ENCODE measurements around the gene SH3D21.

Gene SH3D21

DNA sequence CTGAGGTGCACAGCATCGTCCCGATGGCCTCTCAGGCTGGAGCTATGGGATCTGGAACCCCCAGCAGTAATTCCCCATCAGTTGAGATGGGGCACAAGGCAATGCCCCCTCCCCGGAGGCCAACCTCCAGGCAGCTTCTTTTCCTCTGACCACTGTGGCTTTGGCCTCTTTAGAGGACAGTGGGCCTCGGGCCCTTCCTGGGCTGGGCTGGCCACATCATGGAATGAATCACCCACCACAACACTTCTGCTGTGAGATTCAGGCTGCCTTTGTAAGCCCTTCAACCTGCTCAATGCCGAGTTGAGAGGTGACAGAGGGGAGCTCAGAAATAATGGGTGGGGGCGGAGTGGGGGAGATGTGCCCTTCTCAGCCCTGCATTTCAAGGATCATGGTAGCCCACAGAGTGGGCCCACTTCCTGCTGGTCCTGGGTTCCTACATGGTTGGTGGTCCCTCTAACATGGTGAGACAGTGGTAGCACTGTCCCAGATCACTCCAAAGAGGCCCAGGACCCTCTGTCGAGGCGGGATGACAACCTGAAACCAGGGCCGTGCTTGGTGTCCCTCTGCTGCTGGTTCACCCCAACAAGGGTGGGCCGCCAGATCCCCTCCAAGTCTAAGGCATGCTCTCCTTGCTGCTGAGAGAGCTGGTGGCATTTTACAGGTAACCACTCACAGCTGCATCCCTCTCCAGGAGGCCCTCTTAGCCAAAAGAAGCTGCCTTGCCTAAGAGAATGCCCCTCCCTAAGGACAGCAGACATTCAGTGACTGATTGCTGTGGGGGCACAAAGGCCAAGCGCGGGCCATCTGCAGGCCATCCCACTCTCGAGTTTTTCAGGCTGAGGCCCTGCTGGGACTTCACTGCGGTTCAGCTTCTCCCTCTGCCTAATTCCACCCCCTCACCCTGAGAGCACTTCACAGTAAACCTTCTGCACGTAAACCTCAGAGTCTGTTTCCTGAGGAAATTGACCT lies 47.0 kb downstream of the SH3D21 start:
- TF ChIP-seq, protein P1, sequence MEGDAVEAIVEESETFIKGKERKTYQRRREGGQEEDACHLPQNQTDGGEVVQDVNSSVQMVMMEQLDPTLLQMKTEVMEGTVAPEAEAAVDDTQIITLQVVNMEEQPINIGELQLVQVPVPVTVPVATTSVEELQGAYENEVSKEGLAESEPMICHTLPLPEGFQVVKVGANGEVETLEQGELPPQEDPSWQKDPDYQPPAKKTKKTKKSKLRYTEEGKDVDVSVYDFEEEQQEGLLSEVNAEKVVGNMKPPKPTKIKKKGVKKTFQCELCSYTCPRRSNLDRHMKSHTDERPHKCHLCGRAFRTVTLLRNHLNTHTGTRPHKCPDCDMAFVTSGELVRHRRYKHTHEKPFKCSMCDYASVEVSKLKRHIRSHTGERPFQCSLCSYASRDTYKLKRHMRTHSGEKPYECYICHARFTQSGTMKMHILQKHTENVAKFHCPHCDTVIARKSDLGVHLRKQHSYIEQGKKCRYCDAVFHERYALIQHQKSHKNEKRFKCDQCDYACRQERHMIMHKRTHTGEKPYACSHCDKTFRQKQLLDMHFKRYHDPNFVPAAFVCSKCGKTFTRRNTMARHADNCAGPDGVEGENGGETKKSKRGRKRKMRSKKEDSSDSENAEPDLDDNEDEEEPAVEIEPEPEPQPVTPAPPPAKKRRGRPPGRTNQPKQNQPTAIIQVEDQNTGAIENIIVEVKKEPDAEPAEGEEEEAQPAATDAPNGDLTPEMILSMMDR (IDR thresholded peaks at IDR 0.05; ENCODE audit: insufficient read depth, low read depth, low read length, missing control alignments): no peak
- no peak overlapping the region for H3K4me3 ChIP-seq (ENCODE audit: low read length)
- DNase-seq (ENCODE audit: low read depth): peak; percentile 54

DNA sequence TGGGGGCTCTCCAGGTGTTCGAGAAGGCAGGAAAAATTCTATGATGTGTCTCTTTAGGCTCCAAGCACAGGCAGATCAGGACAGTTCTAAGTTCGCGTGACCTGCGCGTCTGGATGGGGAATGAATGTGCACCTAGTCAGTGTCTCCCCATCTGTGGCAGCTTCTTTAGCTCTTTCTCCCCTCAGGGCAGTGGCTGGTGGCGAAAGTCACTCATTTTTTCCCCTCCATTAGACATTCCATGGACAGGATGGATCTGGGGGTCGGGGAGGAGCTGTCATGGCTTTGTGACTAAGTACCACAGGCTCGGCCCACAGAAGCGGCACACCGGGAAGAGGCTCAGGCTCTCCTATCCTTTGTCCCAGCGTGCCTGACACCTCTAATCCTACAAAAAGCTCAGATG lies 48.3 kb downstream of the SH3D21 start:
- no peak overlapping the region for H3K4me3 ChIP-seq (ENCODE audit: low read length)
- TF ChIP-seq, protein P1 (IDR thresholded peaks at IDR 0.05; ENCODE audit: insufficient read depth, low read depth, low read length, missing control alignments): no peak
- no peak for DNase-seq (ENCODE audit: low read depth)

DNA sequence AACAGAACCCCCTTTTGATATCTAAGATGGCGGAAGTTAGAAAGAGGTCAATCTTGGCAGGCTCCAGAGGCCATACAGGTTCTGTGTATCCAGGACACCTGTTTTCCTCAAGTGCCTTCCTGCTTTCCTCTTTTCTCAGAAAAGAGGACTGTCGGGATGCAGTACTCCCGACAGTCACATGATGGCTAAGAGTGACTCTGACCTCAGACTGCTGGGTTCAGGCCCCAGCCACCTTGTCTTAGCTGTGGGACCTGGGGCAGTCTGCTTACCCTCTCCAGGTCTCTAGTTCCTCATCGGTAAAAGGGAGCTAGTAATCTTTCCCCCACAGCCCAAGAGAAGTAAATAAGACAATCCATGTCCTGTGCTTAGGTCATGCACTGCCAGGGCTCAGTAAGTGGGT lies 49.6 kb downstream of the SH3D21 start:
- DNase-seq (ENCODE audit: low read depth): no peak
- H3K4me3 ChIP-seq (ENCODE audit: low read length): no peak overlapping the region
- TF ChIP-seq, protein P1 (IDR thresholded peaks at IDR 0.05; ENCODE audit: insufficient read depth, low read depth, low read length, missing control alignments): no peak

DNA sequence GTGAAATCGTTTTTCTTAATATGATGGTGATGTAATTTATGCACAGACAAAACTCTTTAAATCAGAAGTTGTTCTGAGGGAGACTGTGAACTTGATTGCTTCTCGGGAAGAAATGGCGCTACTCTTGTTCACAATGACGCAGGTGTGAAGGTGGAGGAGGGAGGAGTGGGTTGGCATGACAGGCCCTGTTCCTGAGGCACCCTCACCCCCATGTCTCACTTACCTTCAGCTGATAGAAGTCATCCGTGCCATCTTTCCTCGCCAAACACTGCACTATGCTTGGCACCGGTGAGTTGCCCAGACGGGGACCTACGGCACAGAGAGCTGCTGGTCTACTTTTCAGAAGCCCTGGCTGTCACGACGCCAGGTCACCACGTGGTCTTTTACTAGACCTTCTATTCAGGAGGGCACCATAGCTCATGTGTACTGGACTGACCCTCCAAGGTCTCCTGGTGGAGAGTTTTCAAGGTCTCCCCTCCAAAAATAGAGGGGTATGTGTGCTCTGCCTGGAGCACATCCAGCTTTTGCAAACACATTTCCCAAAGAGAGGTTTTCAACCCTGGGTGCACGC lies 52.4 kb downstream of the SH3D21 start:
- no peak for DNase-seq (ENCODE audit: low read depth)
- TF ChIP-seq, protein P1 (IDR thresholded peaks at IDR 0.05; ENCODE audit: insufficient read depth, low read depth, low read length, missing control alignments): no peak
- H3K4me3 ChIP-seq (ENCODE audit: low read length): no peak overlapping the region

DNA sequence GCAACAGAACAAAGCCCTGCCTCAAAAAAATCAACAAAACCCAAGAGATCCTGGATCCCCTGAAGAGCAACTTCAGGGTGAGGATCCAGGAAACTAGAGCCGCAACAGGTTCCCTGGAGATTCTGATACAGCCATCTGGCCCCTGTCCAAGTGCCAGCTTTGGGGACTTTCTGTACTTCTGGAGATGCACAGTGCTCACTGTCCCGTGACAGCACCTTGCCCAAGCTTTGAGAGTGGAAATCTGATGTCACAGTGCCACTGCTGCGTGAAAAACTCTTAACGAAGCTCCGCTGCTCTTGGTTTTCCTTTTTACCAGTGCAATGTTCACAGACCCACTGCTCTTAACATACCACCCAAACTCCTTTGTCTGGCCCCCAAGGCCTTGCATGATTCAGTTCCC lies 53.2 kb downstream of the SH3D21 start:
- TF ChIP-seq, protein P1 (IDR thresholded peaks at IDR 0.05; ENCODE audit: insufficient read depth, low read depth, low read length, missing control alignments): no peak
- no peak for DNase-seq (ENCODE audit: low read depth)
- no peak overlapping the region for H3K4me3 ChIP-seq (ENCODE audit: low read length)

DNA sequence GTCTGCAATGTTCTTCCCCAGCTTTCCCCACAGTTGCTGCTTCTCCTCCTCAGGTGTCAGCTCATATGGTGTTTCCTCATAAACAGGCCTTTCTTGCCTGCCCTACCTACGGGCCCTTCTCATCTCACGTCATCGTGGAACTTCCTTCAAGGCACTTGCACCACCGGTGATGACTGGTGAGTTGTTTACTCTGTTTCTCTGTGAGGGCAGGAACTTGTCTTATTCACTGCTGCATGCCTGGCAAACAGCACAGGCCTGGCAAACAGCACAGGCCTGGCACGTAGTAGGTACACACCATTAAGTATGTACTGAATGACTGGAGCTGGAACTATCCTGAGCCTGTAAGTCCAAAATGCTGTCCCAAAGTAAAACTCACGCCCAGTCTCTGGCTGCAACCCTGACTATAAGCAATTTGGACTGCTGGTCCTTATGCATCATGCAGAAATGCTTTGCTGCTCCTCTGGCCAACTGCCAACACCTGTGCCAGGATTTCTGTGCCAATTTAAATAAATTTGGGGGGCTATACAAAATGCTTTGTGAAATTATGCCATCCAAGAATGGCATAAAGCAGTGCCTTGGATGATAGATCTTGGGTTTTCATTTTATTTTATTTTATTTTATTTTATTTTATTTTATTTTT lies 53.9 kb downstream of the SH3D21 start:
- DNase-seq (ENCODE audit: low read depth): peak; percentile 96
- TF ChIP-seq, protein P1 (IDR thresholded peaks at IDR 0.05; ENCODE audit: insufficient read depth, low read depth, low read length, missing control alignments): no peak
- no peak overlapping the region for H3K4me3 ChIP-seq (ENCODE audit: low read length)

Measured in epithelial cell of esophagus (primary cell).